Measurements from ENCODE around the gene CCR9.

- no peak for TF ChIP-seq CTCF (IDR thresholded peaks at IDR 0.05; ENCODE audit: low read depth, low read length)
- TF ChIP-seq POLR2A (IDR thresholded peaks at IDR 0.05; ENCODE audit: extremely low read depth, insufficient read length): no peak
- TF ChIP-seq MYC (IDR thresholded peaks at IDR 0.05; ENCODE audit: low read depth, low read length): no peak
- no peak for TF ChIP-seq MAX (IDR thresholded peaks at IDR 0.05; ENCODE audit: low read depth, low read length)
Observed at GRCh38 chr3:45907769-45908705, 21.7 kb downstream of the CCR9 start.
